HepG2 (cell line): Measurements from ENCODE around the gene HOXD9.

Experiments used
- CTCF ChIP-seq: sonication (generic); formaldehyde crosslinking; IDR thresholded peaks from 2 replicates; pipeline ENCODE4 v1.5.0; 2020; ENCODE audit warnings: mild to moderate bottlenecking, missing genetic modification reagents, moderate library complexity
- NCOA1 ChIP-seq: sonication (generic); formaldehyde crosslinking; IDR thresholded peaks from 2 replicates; pipeline ENCODE4 v1.9.0; 2021; ENCODE audit warnings: missing genetic modification reagents
- POLR2A ChIP-seq, 2 experiments: IDR thresholded peaks; 2 replicates each; pipeline ENCODE4 v1.6.1; 2011; ENCODE audit warnings: low read depth in 2 of 2, low read length in 2 of 2, mild to moderate bottlenecking in 1 of 2, moderate library complexity in 1 of 2; ENCODE audit not compliant: insufficient read depth in 1 of 2
- RFX1 ChIP-seq: fragments of 450-650 bp; IDR thresholded peaks from 2 replicates; pipeline ENCODE4 v1.6.1; 2017
- SAFB2 ChIP-seq: sonication (generic); formaldehyde crosslinking; IDR thresholded peaks from 2 replicates; pipeline ENCODE4 v1.5.1; 2020; ENCODE audit warnings: missing genetic modification reagents, low read depth, mild to moderate bottlenecking, borderline replicate concordance
- ZIK1 ChIP-seq: sonication (generic); formaldehyde crosslinking; IDR thresholded peaks from 2 replicates; pipeline ENCODE4 v1.5.0; 2020; ENCODE audit warnings: mild to moderate bottlenecking, low read depth, missing genetic modification reagents, borderline replicate concordance
- ZNF232 ChIP-seq: sonication (generic); formaldehyde crosslinking; IDR thresholded peaks from 2 replicates; pipeline ENCODE4 v1.4.0; 2020; ENCODE audit warnings: missing genetic modification reagents, borderline replicate concordance
- ZNF274 ChIP-seq: sonication (generic); formaldehyde crosslinking; IDR thresholded peaks from 2 replicates; pipeline ENCODE4 v1.5.1; 2020; ENCODE audit warnings: mild to moderate bottlenecking, missing genetic modification reagents
- ZNF563 ChIP-seq: sonication (generic); formaldehyde crosslinking; IDR thresholded peaks from 2 replicates; pipeline ENCODE4 v1.8.0; 2022; ENCODE audit warnings: mild to moderate bottlenecking, moderate library complexity, missing genetic modification reagents

- TF ChIP-seq SAFB2: no peak
- no peak for TF ChIP-seq ZNF232
- no peak for TF ChIP-seq ZNF274 (CRISPR knock-in tag)
- TF ChIP-seq ZIK1: no peak
- TF ChIP-seq NCOA1: no peak
- no peak for TF ChIP-seq POLR2A (IDR thresholded peaks at IDR 0.05; ENCODE audit: insufficient read depth in 1 of 2, low read depth in 2 of 2, low read length in 2 of 2)
- TF ChIP-seq CTCF: no peak
- no peak for TF ChIP-seq ZNF563 (CRISPR knock-in tag)
- TF ChIP-seq RFX1: no peak
Measured at GRCh38 chr2:176124110-176124946, 1.8 kb downstream of the HOXD9 start.
